ENCODE data around the gene ELP4. TPM values are rescaled to one million over a fixed set of nuclear protein-coding genes. Genes with fewer than 3 reads are reported as not detected.

Gene ELP4
- total RNA-seq, 1 experiment from 2014 or later: 17.2 TPM

DNA sequence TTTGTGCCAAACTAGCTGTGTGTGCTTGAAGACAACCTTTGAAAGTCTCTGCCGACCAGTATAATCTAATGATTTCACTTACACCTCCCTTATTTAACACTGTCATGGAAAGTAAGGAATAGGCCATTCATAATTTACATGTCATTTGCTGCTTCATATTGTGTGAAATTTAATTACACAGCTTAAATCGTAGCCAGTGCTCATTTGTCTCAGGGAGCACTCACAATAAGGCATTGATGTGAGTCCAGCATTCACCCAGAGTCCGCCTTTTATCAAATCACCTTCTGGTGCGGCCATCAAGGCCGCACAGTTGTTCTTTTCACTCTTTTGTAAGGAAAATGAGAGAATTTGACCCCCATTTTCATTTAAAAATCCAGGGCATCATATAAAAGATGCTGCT lies 254.7 kb downstream of the ELP4 start:
- ATAC-seq (no peak), DNase-seq (ENCODE audit: low read depth, low spot score) (no peak)
- CTCF ChIA-PET: interaction anchor here (0.6 kb wide), 1 partner anchor 86 kb away, joined by 6 read pairs; no protein-coding TSS in a partner anchor
- in situ Hi-C loops (cut with HindIII; ENCODE audit: low pct_unique_long_range_greater_than_20kb, low sequenced_read_pairs): no loop called here
- H3K9me3 ChIP-seq (ENCODE audit: control insufficient read depth, insufficient read depth, low read depth, low read length): no peaks in the 10 kb centered on the region
- no peaks in the 10 kb centered on the region for H3K36me3 ChIP-seq (ENCODE audit: control insufficient read depth, insufficient read depth, low read length)
- no peak overlapping the region for H3K27ac ChIP-seq (ENCODE audit: low read length)
- no peaks in the 10 kb centered on the region for H3K27me3 ChIP-seq (ENCODE audit: control insufficient read depth, insufficient read depth, low read length)
- intact Hi-C loops (cut with micrococcal nuclease; ENCODE audit: unreplicated experiment): no loop called here
- POLR2A ChIA-PET: no interaction called here
- no peaks in the 10 kb centered on the region for H3K4me1 ChIP-seq (ENCODE audit: control insufficient read depth, insufficient read depth, low read length)
- TF ChIP-seq POLR2AphosphoS5 (IDR thresholded peaks at IDR 0.05; ENCODE audit: low read depth, low read length) (no peak), CTCF (IDR thresholded peaks at IDR 0.05) (no peak), SIN3A (IDR thresholded peaks at IDR 0.05; ENCODE audit: borderline replicate concordance, insufficient read depth, low read depth, low read length) (no peak), TCF7L2 (IDR thresholded peaks at IDR 0.05; ENCODE audit: low read depth, low read length) (no peak)
- TF ChIP-seq, protein P1, sequence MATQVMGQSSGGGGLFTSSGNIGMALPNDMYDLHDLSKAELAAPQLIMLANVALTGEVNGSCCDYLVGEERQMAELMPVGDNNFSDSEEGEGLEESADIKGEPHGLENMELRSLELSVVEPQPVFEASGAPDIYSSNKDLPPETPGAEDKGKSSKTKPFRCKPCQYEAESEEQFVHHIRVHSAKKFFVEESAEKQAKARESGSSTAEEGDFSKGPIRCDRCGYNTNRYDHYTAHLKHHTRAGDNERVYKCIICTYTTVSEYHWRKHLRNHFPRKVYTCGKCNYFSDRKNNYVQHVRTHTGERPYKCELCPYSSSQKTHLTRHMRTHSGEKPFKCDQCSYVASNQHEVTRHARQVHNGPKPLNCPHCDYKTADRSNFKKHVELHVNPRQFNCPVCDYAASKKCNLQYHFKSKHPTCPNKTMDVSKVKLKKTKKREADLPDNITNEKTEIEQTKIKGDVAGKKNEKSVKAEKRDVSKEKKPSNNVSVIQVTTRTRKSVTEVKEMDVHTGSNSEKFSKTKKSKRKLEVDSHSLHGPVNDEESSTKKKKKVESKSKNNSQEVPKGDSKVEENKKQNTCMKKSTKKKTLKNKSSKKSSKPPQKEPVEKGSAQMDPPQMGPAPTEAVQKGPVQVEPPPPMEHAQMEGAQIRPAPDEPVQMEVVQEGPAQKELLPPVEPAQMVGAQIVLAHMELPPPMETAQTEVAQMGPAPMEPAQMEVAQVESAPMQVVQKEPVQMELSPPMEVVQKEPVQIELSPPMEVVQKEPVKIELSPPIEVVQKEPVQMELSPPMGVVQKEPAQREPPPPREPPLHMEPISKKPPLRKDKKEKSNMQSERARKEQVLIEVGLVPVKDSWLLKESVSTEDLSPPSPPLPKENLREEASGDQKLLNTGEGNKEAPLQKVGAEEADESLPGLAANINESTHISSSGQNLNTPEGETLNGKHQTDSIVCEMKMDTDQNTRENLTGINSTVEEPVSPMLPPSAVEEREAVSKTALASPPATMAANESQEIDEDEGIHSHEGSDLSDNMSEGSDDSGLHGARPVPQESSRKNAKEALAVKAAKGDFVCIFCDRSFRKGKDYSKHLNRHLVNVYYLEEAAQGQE (IDR thresholded peaks at IDR 0.05; ENCODE audit: insufficient read depth in 1 of 2, low read depth in 2 of 2, low read length in 1 of 2): no peak
- BruUV-seq (replicated peaks): no TSS peak
- no peak overlapping the region for H3K4me3 ChIP-seq (ENCODE audit: low read depth in 2 of 2, low read length in 2 of 2)

- no peak overlapping the region for H3K4me3 ChIP-seq (ENCODE audit: low read depth in 2 of 2, low read length in 2 of 2)
- intact Hi-C loops (cut with micrococcal nuclease; ENCODE audit: unreplicated experiment) (no loop called here), in situ Hi-C loops (cut with HindIII; ENCODE audit: low pct_unique_long_range_greater_than_20kb, low sequenced_read_pairs) (no loop called here)
- BruUV-seq (replicated peaks): no TSS peak
- ChIA-PET CTCF (interaction anchor here (0.6 kb wide), 1 partner anchor 86 kb away, joined by 6 read pairs; no protein-coding TSS in a partner anchor), POLR2A (no interaction called here)
- H3K36me3 ChIP-seq (ENCODE audit: control insufficient read depth, insufficient read depth, low read length): no peaks in the 10 kb centered on the region
- no peak for DNase-seq (ENCODE audit: low read depth, low spot score)
- H3K27me3 ChIP-seq (ENCODE audit: control insufficient read depth, insufficient read depth, low read length): no peaks in the 10 kb centered on the region
- TF ChIP-seq POLR2AphosphoS5 (IDR thresholded peaks at IDR 0.05; ENCODE audit: low read depth, low read length) (no peak), CTCF (IDR thresholded peaks at IDR 0.05) (no peak), TCF7L2 (IDR thresholded peaks at IDR 0.05; ENCODE audit: low read depth, low read length) (no peak), SIN3A (IDR thresholded peaks at IDR 0.05; ENCODE audit: borderline replicate concordance, insufficient read depth, low read depth, low read length) (no peak)
- TF ChIP-seq, protein P1 (IDR thresholded peaks at IDR 0.05; ENCODE audit: insufficient read depth in 1 of 2, low read depth in 2 of 2, low read length in 1 of 2): no peak
- no peak overlapping the region for H3K27ac ChIP-seq (ENCODE audit: low read length)
- no peaks in the 10 kb centered on the region for H3K9me3 ChIP-seq (ENCODE audit: control insufficient read depth, insufficient read depth, low read depth, low read length)
- no peak for ATAC-seq
- no peaks in the 10 kb centered on the region for H3K4me1 ChIP-seq (ENCODE audit: control insufficient read depth, insufficient read depth, low read length)
Observed at GRCh38 chr11:31764766-31765165, 255.2 kb downstream of the ELP4 start.
